Astrocyte (in vitro differentiated cells and primary cell): ENCODE measurements around the gene TSPAN17. TPM values are rescaled to one million over a fixed set of nuclear protein-coding genes. Genes with fewer than 3 reads are reported as not detected.

ENCODE experiments used
- DNase-seq: peaks from one replicate; pipeline ENCODE4 v3.0.0-alpha.2; 2010; ENCODE audit warnings: low read depth
- FAIRE-seq: peaks from 2 replicates; lab custom pipeline; 2011; peaks lifted over from hg19 to GRCh38; lab: Jason Lieb, UNC
- H2AFZ ChIP-seq: 2 replicates; pipeline ENCODE4 v1.6.0; 2012; ENCODE audit warnings: low read depth, low read length, inconsistent platforms
- H3K27ac ChIP-seq: 2 replicates; pipeline ENCODE4 v1.5.1; 2011; ENCODE audit warnings: low read depth, low read length, inconsistent platforms
- H3K27me3 ChIP-seq: 2 replicates; pipeline ENCODE4 v1.6.0; 2011; ENCODE audit warnings: low read length, inconsistent platforms; ENCODE audit not compliant: insufficient read depth
- H3K36me3 ChIP-seq: 2 replicates; pipeline ENCODE4 v1.5.1; 2011; ENCODE audit warnings: low read length, inconsistent platforms; ENCODE audit not compliant: insufficient read depth
- H3K4me1 ChIP-seq: 2 replicates; pipeline ENCODE4 v1.5.1; 2011; ENCODE audit warnings: low read length, inconsistent platforms; ENCODE audit not compliant: insufficient read depth
- H3K4me2 ChIP-seq: 2 replicates; pipeline ENCODE4 v1.6.0; 2012; ENCODE audit warnings: low read length, inconsistent platforms
- H3K4me3 ChIP-seq: 2 replicates; pipeline ENCODE4 v1.5.1; 2011; ENCODE audit warnings: low read depth, mild to moderate bottlenecking, low read length, inconsistent platforms; ENCODE audit not compliant: insufficient read depth
- H3K79me2 ChIP-seq: 2 replicates; pipeline ENCODE4 v1.6.0; 2012; ENCODE audit warnings: mild to moderate bottlenecking, low read length, inconsistent platforms; ENCODE audit not compliant: insufficient read depth
- H3K9ac ChIP-seq: 2 replicates; pipeline ENCODE4 v1.6.0; 2012; ENCODE audit warnings: mild to moderate bottlenecking, low read length, inconsistent platforms
- H3K9me3 ChIP-seq: 2 replicates; pipeline ENCODE4 v1.5.1; 2012; ENCODE audit warnings: low read depth, mild to moderate bottlenecking, low read length, inconsistent platforms; ENCODE audit not compliant: insufficient read depth
- H4K20me1 ChIP-seq: 2 replicates; pipeline ENCODE4 v1.6.0; 2012; ENCODE audit warnings: low read length, inconsistent platforms; ENCODE audit not compliant: insufficient read depth
- H3K27ac Mint-ChIP-seq: one replicate; pipeline ENCODE4 v1.8.0; 2021; ENCODE audit warnings: mild to moderate bottlenecking, mixed read lengths; ENCODE audit not compliant: unreplicated experiment
- H3K27me3 Mint-ChIP-seq: one replicate; pipeline ENCODE4 v1.8.0; 2021; ENCODE audit warnings: low read depth, mixed read lengths; ENCODE audit not compliant: unreplicated experiment
- H3K36me3 Mint-ChIP-seq: one replicate; pipeline ENCODE4 v1.8.0; 2021; ENCODE audit warnings: low read depth, mixed read lengths; ENCODE audit not compliant: unreplicated experiment
- H3K4me1 Mint-ChIP-seq: one replicate; pipeline ENCODE4 v1.8.0; 2021; ENCODE audit warnings: low read depth, mixed read lengths; ENCODE audit not compliant: unreplicated experiment
- H3K4me3 Mint-ChIP-seq: one replicate; pipeline ENCODE4 v1.8.0; 2021; ENCODE audit warnings: mild to moderate bottlenecking, moderate library complexity, mixed read lengths; ENCODE audit not compliant: unreplicated experiment
- H3K9me3 Mint-ChIP-seq: one replicate; pipeline ENCODE4 v1.8.0; 2021; ENCODE audit warnings: mild to moderate bottlenecking, mixed read lengths; ENCODE audit not compliant: unreplicated experiment
- EZH2 ChIP-seq: IDR thresholded peaks from 2 replicates; pipeline ENCODE4 v1.6.1; 2012; ENCODE audit warnings: mild to moderate bottlenecking, low read length, inconsistent platforms; ENCODE audit not compliant: insufficient read depth
- total RNA-seq: library from RNA; stranded (reverse); gene quantifications from 2 replicates; pipeline ENCODE4 v1.2.1, GENCODE V29; 2021
- TF ChIP-seq, protein P1 (sequence below): IDR thresholded peaks from 2 replicates; pipeline ENCODE4 v1.5.1; 2011; ENCODE audit warnings: low read depth, mild to moderate bottlenecking, inconsistent platforms, low read length, moderate library complexity; ENCODE audit not compliant: insufficient read depth

Gene TSPAN17
- total RNA-seq, 1 donor from 2014 or later: 56.5 TPM

DNA sequence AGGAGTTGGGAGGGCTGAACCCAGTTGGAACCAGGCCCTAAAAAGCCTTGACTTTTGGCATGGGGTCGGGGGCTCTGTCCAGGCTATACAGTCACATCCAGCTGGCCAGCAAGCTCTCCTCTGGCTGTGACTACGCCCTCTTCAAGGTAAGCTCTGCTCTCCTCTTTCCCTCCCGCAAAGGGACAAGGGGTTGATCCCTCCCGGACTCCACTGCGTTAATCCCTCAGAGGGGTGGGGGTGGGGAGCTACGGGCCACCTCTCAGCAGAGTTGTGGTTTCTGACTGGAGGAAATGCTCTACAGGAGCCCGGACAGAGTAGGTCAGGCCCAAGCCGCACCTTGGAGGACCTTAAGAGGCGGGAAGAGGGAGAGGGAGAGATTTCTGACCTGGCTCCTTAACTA, 3.0 kb upstream of the TSPAN17 start:
- Histone ChIP-seq H3K79me2 (peaks cover 18% of the 10 kb centered on the region), H2AFZ (no peak overlapping the region), H3K27me3 (no peaks in the 10 kb centered on the region), H3K9ac (no peak overlapping the region), H3K27ac (no peak overlapping the region), H4K20me1 (peaks cover 13% of the 10 kb centered on the region), H3K9me3 (no peaks in the 10 kb centered on the region), H3K4me3 (no peak overlapping the region), H3K4me2 (no peak overlapping the region), H3K36me3 (no peaks in the 10 kb centered on the region), H3K4me1 (peaks cover 17% of the 10 kb centered on the region)
- Mint-ChIP-seq H3K27me3 (peaks cover 17% of the 10 kb centered on the region), H3K36me3 (no peaks in the 10 kb centered on the region), H3K27ac (no peak overlapping the region), H3K4me1 (peaks cover 12% of the 10 kb centered on the region), H3K9me3 (no peaks in the 10 kb centered on the region), H3K4me3 (no peak overlapping the region)
- DNase-seq (no peak), FAIRE-seq (no peak)
- TF ChIP-seq EZH2: no peak
- TF ChIP-seq, protein P1, sequence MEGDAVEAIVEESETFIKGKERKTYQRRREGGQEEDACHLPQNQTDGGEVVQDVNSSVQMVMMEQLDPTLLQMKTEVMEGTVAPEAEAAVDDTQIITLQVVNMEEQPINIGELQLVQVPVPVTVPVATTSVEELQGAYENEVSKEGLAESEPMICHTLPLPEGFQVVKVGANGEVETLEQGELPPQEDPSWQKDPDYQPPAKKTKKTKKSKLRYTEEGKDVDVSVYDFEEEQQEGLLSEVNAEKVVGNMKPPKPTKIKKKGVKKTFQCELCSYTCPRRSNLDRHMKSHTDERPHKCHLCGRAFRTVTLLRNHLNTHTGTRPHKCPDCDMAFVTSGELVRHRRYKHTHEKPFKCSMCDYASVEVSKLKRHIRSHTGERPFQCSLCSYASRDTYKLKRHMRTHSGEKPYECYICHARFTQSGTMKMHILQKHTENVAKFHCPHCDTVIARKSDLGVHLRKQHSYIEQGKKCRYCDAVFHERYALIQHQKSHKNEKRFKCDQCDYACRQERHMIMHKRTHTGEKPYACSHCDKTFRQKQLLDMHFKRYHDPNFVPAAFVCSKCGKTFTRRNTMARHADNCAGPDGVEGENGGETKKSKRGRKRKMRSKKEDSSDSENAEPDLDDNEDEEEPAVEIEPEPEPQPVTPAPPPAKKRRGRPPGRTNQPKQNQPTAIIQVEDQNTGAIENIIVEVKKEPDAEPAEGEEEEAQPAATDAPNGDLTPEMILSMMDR: no peak

DNA sequence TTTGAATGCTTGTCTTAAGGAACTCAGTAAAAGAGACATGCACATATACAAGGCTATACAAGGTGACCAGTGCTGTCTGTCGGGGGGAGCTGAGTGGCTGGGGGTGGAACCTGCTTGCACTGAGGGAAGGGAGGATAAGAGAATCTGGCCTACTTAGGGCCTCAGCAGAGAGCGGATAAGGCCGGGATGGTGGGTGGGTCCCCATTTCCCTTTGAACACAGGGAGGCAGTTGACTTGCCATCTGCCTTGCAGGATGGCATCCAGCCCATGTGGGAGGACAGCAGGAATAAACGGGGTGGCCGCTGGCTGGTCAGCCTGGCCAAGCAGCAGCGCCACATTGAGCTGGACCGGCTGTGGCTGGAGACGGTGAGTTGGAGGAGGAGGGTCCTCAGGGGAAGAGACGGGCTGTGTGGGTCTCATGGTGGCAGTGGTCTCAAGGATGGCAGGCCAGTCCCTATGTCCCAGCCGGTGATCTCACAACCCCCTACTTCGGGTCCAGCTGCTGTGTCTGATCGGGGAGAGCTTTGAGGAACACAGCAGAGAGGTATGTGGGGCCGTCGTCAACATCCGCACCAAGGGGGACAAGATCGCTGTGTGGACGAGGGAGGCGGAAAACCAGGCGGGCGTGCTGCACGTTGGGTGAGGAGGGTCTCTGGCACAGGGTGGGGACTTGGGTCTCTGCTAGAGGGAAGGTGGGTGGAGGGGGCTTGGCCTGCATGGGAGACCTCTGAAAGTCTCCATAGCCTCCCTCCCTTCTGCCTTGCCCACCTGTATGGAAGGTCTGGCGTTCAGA, 2.2 kb upstream of the TSPAN17 start:
- Mint-ChIP-seq H3K4me3 (no peak overlapping the region), H3K36me3 (no peaks in the 10 kb centered on the region), H3K9me3 (no peaks in the 10 kb centered on the region), H3K4me1 (peaks cover 12% of the 10 kb centered on the region), H3K27ac (no peak overlapping the region), H3K27me3 (peaks cover 11% of the 10 kb centered on the region)
- Histone ChIP-seq H3K36me3 (no peaks in the 10 kb centered on the region), H3K4me2 (no peak overlapping the region), H3K79me2 (peaks cover 23% of the 10 kb centered on the region), H3K9me3 (no peaks in the 10 kb centered on the region), H3K27ac (no peak overlapping the region), H3K27me3 (no peaks in the 10 kb centered on the region), H2AFZ (no peak overlapping the region), H3K4me3 (no peak overlapping the region), H3K9ac (no peak overlapping the region), H3K4me1 (peaks cover 17% of the 10 kb centered on the region), H4K20me1 (peaks cover 19% of the 10 kb centered on the region)
- no peak for FAIRE-seq
- no peak for TF ChIP-seq EZH2
- TF ChIP-seq, protein P1: no peak
- no peak for DNase-seq
